Activated effector memory CD4-positive, alpha-beta T cell treated with anti-CD3 and anti-CD28 coated beads, Interleukin-2, amount 50 U/mL, for 16 hours (primary cell): ENCODE measurements around the gene GFI1B.
"Not testable (repeated sequence)": the region's sequence is repeated elsewhere in the genome, so short reads cannot be mapped to it uniquely, and the experiment has no call there.

Experiments used
- DNase-seq: peaks from one replicate; pipeline ENCODE4 v3.0.0-alpha.2; 2020

Gene GFI1B

GRCh38 chr9:132969783-132970182 is 8.7 kb upstream of the GFI1B start:
- no peak for DNase-seq

- no peak for DNase-seq
These were observed 8.0 kb upstream of the GFI1B start for GRCh38 chr9:132970324-132971062.

DNA sequence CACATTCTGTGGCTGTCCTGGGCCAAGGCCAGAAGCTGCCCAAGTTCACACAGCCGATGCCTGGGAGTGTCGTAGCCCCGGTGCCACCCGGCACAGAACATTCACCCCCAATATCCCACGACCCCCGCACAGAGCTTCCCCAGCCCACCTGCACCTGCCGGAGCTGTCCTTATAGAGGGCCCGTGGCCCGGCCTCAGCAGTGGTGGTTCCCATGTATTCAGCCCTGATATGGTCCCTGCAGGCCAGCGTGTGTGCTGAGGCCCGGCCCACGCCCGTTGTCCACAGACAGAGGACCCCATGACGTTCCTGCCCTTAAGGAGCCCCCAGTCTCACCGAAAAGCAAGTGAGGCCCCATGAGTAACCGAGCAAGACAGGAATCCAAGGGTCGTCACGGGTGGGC is 5.3 kb upstream of the GFI1B start:
- DNase-seq: no peak

DNA sequence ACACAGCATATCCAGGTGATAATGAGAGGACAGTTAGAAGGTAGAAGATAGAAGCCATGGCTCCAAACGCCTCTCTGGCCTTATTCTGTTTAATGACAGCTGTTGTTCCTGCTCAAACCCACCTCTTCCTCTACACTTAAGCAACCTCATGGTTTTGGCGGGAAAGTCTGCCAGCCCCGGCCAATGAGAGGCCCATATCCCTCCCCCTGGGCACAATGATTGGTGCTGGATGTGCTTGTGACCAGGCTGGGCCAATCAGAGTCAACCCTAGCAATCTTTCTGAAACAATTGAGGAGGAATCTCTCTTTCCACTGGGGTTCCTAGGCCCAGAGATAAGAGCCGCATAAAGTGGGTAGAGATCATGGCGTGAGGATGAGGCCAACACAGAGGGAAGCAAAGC is 4.8 kb upstream of the GFI1B start:
- DNase-seq: no peak

- DNase-seq: no peak
These were observed 2.5 kb upstream of the GFI1B start for GRCh38 chr9:132975961-132976360.

DNA sequence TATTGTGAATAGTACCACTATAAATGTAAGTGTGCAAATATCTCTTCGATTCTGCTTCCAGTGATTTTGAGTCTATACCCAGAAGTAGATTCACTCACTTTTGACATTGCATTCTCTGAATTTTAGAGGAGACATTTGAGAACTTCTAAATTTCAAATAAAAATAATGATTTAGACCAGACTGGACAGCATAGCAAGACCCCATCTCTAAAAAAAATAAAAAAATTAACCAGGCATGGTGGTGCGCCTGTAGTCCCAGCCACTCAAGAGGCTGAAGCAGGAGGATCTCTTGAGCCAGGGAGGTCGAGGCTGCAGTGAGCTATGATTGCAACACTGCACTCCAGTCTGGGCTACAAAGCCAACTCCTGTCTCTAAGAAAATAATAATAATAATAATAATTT is 1.9 kb upstream of the GFI1B start:
- no peak for DNase-seq

DNA sequence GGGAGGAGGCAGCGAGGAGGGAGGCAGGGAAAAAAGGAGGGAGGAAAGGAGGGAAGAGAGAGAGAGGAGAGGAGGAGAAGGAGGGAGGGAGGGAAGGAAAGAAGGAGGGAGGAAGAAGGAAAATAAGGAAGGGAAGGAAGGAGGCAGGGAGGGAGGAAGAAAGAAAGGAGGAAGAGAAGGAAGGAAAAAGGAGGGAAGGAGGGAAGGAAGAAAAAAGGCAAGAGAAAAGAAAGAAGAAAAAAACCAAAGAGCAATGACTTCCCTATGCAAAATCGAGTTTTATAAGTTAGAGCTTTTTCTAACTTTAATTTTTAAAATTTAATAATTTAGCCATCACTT is 413 bp upstream of the GFI1B start:
- DNase-seq: no peak

GRCh38 chr9:132980157-132980556 is 1.7 kb downstream of the GFI1B start:
- no peak for DNase-seq

DNA sequence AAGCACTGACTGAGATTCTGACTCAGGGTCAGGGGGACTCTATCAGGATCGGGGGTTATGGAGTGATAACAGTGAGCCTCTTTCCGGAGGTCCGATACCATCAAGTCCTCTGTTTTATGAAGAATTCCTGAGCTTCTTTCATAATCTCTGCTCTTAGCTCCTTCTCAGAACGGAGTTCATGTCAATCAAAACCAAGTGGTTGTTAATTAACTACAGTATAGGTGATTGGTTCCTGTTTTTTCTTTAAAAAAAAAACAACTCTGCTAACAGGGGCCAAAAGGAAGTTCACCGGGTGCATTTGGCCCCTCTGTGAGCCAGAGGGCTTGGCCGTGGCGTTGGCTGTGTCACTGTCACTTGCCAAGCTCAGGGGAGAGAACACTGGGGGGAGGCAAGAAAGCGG is 4.0 kb downstream of the GFI1B start:
- DNase-seq: no peak

- DNase-seq: no peak
These were observed 5.2 kb downstream of the GFI1B start for GRCh38 chr9:132983491-132984201.

DNA sequence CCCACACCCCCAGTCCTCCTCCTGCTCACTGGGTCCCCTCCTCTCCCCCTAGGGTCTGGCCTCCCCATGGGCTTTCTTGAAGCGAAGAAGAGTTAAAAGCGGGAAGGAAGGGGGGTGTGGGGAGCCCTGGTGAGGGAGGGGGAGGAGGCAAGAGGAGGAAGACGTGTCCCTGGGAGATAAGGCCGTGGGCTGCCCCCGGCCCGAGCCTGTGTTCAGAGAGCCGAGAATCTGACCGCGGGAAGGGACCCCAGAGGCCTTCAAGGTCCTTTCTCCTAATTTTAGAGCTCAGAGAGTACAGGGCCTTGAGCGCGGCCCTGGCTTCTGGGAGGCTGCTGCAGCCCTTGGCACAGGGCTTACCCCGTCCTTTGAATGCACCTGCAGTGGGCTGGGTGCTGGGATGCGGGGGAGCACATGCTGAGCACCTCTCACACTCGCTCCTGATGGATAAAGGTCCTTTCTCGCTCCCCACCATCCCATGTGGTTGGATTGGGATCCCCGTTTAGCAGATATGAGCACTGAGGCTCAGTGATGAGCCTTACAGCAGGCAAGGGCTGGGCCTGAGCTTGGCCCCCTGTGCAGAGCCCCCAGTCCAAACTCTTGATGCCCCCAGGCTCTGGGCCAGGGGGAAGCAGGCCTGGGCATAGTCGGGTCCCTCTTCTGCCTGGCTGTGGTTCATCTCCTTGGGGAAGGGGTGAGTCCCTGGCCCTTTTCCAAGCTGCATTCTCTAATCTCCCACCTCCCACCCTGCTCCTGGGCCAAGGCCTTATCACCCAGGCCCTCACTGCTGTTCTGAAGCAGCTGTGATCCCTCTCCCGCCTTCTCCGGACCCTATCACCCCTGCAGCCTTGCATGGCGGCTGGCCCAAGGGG is 5.9 kb downstream of the GFI1B start:
- DNase-seq: no peak

- no peak for DNase-seq
These were observed 6.5 kb downstream of the GFI1B start for GRCh38 chr9:132985071-132985350.

DNA sequence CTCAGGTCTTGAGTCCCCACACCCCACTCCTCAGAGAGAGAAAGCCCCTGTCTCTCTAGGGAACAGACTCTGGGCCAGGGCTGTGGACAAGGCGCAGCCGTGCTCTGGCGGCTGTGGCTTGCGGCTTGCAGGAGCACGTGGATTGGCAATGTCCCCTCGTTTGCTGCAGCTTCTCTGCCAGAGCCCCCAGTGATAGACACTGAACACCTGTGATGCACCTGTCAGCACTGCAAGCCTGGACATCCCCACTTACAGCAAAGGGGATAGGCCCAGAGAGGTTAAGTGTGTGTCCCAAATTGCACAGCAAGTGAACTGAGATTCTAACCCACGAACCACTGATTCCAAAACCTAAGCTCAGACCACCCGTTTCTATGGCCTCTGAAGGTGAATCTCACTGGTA is 7.0 kb downstream of the GFI1B start:
- no peak for DNase-seq

DNA sequence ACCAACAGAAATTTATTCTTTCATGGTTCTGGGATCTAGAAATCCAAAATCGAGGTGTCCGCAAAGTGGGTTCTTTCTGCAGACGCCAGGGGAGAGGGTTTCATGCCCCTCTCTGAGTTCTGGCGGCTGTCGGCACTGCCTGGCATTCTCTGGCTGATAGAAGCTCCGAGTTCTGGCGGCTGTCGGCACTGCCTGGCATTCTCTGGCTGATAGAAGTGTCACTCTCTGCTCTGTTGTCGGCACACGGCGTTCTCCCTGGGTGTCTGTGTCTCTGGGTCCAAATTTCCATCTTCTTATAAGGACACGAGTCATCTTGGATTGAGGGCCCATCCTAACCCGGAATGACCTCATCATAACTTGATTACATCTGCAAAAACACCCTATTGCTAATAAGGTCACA is 7.6 kb downstream of the GFI1B start:
- no peak for DNase-seq

- DNase-seq: no peak
These were observed 8.4 kb downstream of the GFI1B start for GRCh38 chr9:132986640-132987620.

GRCh38 chr9:132988244-132989013 is 9.9 kb downstream of the GFI1B start:
- DNase-seq: no peak

DNA sequence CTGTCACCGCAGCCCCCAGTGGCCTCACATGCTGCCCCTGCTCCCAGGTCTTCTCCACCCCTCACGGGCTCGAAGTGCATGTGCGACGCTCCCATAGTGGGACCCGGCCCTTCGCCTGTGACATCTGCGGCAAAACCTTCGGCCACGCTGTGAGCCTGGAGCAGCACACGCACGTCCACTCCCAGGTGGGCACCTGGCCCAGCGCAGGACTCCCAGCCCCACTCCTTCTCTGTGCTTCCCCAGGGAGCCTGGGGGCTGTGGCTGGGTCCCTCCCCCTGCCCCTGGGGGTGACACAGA is 10.5 kb downstream of the GFI1B start:
- DNase-seq: no peak

DNA sequence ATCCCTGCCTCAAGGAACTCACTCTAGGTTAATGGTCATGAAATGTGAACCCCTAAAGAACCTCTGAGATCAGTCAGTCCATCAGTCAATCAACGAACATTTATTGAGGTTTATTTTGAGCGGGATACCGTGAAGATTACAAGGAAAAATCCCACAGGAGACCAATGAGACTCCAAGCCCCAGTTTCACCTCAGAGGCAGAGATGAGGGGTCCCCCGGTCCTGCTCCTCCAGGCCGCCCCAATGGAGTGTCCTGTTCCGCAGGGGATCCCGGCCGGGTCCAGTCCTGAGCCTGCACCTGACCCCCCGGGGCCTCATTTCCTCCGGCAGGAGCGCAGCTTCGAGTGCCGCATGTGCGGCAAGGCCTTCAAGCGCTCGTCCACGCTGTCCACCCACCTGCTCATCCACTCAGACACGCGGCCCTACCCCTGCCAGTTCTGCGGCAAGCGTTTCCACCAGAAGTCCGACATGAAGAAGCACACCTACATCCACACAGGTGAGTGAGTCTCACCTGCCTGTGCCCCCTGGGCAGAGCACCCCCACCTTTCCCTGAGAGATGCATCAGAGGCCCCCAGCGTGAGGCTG is 11.0 kb downstream of the GFI1B start:
- no peak for DNase-seq

- DNase-seq: not testable (repeated sequence)
These were observed 11.6 kb downstream of the GFI1B start for GRCh38 chr9:132989998-132990557.

- DNase-seq: no peak
These were observed 12.3 kb downstream of the GFI1B start for GRCh38 chr9:132990781-132991180.
